ENCODE results near the gene ABCC9.

DNA sequence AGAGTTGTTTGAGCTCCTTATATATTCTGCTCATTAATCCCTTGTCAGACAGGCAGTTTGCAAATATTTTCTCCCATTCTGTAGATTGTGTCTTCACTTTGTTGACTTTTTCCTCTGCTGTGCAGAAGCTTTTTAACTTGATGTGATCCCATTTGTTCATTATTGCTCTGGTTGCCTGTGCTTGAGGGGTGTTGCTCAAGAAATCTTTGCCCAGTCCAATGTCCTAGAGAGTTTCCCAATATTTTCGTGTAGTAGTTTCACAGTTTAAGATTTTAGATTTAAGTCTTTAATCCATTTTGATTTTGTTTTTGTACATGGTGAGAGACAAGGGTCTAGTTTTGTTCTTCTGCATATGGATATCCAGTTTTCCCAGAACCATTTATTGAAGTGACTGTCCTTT lies 19.8 kb downstream of the ABCC9 start:
- TF ChIP-seq BHLHE40 (IDR thresholded peaks at IDR 0.05; ENCODE audit: borderline replicate concordance) (no peak), FOXM1 (IDR thresholded peaks at IDR 0.05; ENCODE audit: borderline replicate concordance) (no peak), ELF4 (IDR thresholded peaks at IDR 0.05) (no peak)

All from HEK293T (cell line).